HEK293T (cell line): ENCODE results near the gene CCDC102A.

ENCODE experiments used
- ARNT ChIP-seq: fragments of 450-650 bp; IDR thresholded peaks from 2 replicates; pipeline ENCODE4 v1.6.1; 2017; ENCODE audit warnings: mild to moderate bottlenecking
- BHLHE40 ChIP-seq: fragments of 450-650 bp; IDR thresholded peaks from 2 replicates; pipeline ENCODE4 v1.6.1; 2016; ENCODE audit warnings: mild to moderate bottlenecking, moderate library complexity, borderline replicate concordance
- CTBP1 ChIP-seq: fragments of 450-650 bp; IDR thresholded peaks from 2 replicates; pipeline ENCODE4 v1.6.1; 2016; ENCODE audit warnings: borderline replicate concordance
- ELF4 ChIP-seq: fragments of 450-650 bp; IDR thresholded peaks from 2 replicates; pipeline ENCODE4 v1.6.1; 2017; ENCODE audit warnings: antibody characterized with exemption
- FOXM1 ChIP-seq: fragments of 450-650 bp; IDR thresholded peaks from 2 replicates; pipeline ENCODE4 v1.6.1; 2017; ENCODE audit warnings: mild to moderate bottlenecking, borderline replicate concordance
- HDGF ChIP-seq: fragments of 450-650 bp; IDR thresholded peaks from 2 replicates; pipeline ENCODE4 v1.6.1; 2017; ENCODE audit warnings: antibody characterized with exemption, borderline replicate concordance
- L3MBTL2 ChIP-seq: fragments of 450-650 bp; conservative IDR thresholded peaks from 2 replicates; pipeline ENCODE4 v1.6.1; 2016; ENCODE audit warnings: mild to moderate bottlenecking
- LEF1 ChIP-seq: fragments of 450-650 bp; IDR thresholded peaks from 2 replicates; pipeline ENCODE4 v1.6.1; 2017; ENCODE audit warnings: mild to moderate bottlenecking, borderline replicate concordance
- NFRKB ChIP-seq: fragments of 450-650 bp; IDR thresholded peaks from 2 replicates; pipeline ENCODE4 v1.6.1; 2016; ENCODE audit warnings: mild to moderate bottlenecking, moderate library complexity
- PKNOX1 ChIP-seq: fragments of 450-650 bp; IDR thresholded peaks from 2 replicates; pipeline ENCODE4 v1.6.1; 2016
- SP1 ChIP-seq: fragments of 450-650 bp; IDR thresholded peaks from 2 replicates; pipeline ENCODE4 v1.6.1; 2017
- SUZ12 ChIP-seq: fragments of 450-650 bp; IDR thresholded peaks from 2 replicates; pipeline ENCODE4 v1.6.1; 2016; ENCODE audit warnings: mild to moderate bottlenecking
- TARDBP ChIP-seq: fragments of 450-650 bp; IDR thresholded peaks from 2 replicates; pipeline ENCODE4 v1.6.1; 2016
- ZNF384 ChIP-seq: fragments of 450-650 bp; IDR thresholded peaks from 2 replicates; pipeline ENCODE4 v1.6.1; 2016

GRCh38 chr16:57562066-57562465 is 25.7 kb upstream of the CCDC102A start:
- no peak for TF ChIP-seq CTBP1
- no peak for TF ChIP-seq SUZ12
- no peak for TF ChIP-seq PKNOX1
- no peak for TF ChIP-seq NFRKB
- TF ChIP-seq FOXM1, result no peak
- no peak for TF ChIP-seq HDGF
- TF ChIP-seq ELF4, result no peak
- no peak for TF ChIP-seq BHLHE40
- TF ChIP-seq SP1, result no peak
- no peak for TF ChIP-seq TARDBP
- TF ChIP-seq ARNT, result no peak
- TF ChIP-seq L3MBTL2, result no peak
- TF ChIP-seq ZNF384, result no peak
- TF ChIP-seq LEF1, result no peak
